Measurements from ENCODE around the gene PPM1H. TPM values are rescaled to one million over a fixed set of nuclear protein-coding genes. Genes with fewer than 3 reads are reported as not detected.
"Not testable (repeated sequence)": the region's sequence is repeated elsewhere in the genome, so short reads cannot be mapped to it uniquely, and the experiment has no call there.

PPM1H gene
- total RNA-seq, 4 donors from 2014 or later, result 0.09 to 7.6 (median 0.76) TPM; not detected in 1

DNA sequence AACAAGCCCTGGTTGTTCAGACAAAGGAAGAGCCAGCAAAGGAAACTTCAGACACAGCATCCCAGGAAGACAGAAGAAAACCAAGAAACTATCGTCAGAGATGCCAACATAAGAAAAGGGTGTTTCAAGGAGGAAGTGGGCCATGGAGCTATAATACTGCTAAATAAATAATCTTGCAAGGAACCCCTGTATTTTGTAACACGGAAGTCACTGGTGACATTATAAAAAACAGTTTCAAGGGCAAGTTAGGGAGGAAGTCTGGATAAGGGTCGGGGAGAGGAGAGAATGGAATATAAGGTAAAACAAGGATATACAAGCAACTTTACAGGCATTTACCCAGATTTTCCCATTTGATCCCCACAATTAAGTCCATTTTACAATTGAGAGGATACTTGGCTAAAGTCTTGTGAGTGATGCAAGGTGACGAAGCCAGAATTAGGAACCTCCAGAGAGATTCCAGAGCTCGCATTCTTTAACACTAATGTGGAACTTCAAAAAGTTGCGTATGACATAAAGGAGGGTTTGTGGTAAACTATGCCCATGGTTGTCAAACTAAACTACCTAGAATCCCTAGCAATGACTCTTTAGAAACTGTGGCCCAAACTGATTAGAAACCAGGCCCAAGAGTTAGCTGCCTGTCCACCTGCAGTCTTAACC, 46.4 kb downstream of the PPM1H start:
- no peaks in the 10 kb centered on the region for H3K9me3 ChIP-seq
- no peak overlapping the region for H3K27ac ChIP-seq
- no peaks in the 10 kb centered on the region for H3K27me3 ChIP-seq
- no peak for TF ChIP-seq CTCF (IDR thresholded peaks at IDR 0.05)
- no peak for TF ChIP-seq POLR2A (IDR thresholded peaks at IDR 0.05)
- WGBS, 2 donors, result 75 to 77% methylated on average over 6 of the region's 6 CpGs
- no peaks in the 10 kb centered on the region for H3K36me3 ChIP-seq
- no peaks in the 10 kb centered on the region for H3K4me1 ChIP-seq
- no peak overlapping the region for H3K4me3 ChIP-seq
- intact Hi-C loops (cut with DNase I), result no loop called here
- no peak for DNase-seq

DNA sequence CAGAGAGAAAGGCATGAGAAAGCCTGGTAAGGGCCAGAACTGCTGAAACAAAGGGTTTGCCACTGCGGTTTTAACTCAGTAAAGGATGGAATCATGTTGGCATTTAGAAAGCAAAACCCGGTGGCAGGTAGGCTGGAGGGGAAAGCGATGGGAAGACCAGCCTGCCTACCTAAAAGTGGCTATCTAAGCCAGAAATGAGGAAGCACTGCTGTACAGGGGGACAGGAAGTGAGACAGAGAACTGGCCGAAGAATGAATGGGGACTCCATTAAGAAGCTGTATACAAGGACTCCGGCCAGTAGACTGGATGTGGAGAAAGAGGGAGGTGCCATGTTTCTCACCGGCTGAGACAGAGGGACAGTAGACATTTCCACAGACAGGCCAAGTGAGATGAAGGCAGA, 48.2 kb downstream of the PPM1H start:
- no peaks in the 10 kb centered on the region for H3K36me3 ChIP-seq
- DNase-seq, result no peak
- intact Hi-C loops (cut with DNase I), result no loop called here
- no peaks in the 10 kb centered on the region for H3K9me3 ChIP-seq
- no peaks in the 10 kb centered on the region for H3K4me1 ChIP-seq
- 73 to 78% methylated on average over 6 of the region's 6 CpGs for WGBS, 2 donors
- no peaks in the 10 kb centered on the region for H3K27me3 ChIP-seq
- no peak overlapping the region for H3K27ac ChIP-seq
- H3K4me3 ChIP-seq, result no peak overlapping the region
- TF ChIP-seq CTCF (IDR thresholded peaks at IDR 0.05) (no peak), POLR2A (IDR thresholded peaks at IDR 0.05) (no peak)

GRCh38 chr12:62885242-62885641, 49.7 kb downstream of the PPM1H start:
- Histone ChIP-seq H3K4me1 (no peaks in the 10 kb centered on the region), H3K27me3 (no peaks in the 10 kb centered on the region), H3K9me3 (no peaks in the 10 kb centered on the region), H3K4me3 (no peak overlapping the region), H3K36me3 (no peaks in the 10 kb centered on the region), H3K27ac (no peak overlapping the region)
- TF ChIP-seq POLR2A (IDR thresholded peaks at IDR 0.05) (no peak), CTCF (IDR thresholded peaks at IDR 0.05) (no peak)
- intact Hi-C loops (cut with DNase I), result no loop called here
- DNase-seq, result no peak

DNA sequence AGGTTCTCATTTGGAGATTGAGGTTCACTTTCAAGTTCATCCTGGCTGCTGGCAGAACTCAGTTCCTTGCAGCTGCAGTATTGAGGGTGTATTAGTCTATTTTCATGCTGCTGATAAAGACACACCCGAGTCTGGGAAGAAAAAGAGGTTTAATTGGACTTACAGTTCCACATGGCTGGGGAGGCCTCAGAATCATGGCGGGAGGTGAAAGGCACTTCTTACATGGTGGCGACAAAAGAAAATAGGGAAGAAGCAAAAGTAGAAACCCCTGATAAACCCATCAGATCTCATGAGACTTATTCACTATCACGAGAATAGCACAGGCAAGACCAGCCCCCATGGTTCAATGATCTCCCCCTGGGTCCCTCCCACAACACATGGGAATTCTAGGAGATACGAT, 50.1 kb downstream of the PPM1H start:
- not testable (repeated sequence) for H3K36me3 ChIP-seq
- WGBS, 2 donors, result 52 to 59% methylated on average over 5 of the region's 5 CpGs

DNA sequence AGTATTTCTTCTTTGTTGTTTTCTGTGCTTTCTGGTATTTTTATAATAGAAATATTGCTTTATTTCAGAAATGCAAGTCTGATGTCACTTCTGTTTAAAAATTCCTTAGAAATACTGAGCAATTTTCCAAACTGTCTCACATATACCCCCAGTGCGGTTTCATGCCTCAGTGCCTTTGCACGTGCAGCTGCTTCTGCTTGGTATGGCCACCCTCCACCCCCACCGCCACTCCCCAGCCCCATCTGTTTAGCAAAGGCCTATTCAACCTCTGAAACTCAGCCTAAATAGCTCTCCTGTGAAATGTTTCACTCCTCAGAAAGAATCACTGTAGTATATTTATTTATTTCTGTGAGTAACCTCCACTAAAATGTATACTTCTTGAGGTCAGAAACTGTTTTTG, 52.3 kb downstream of the PPM1H start:
- 85 to 86% methylated on average over 3 of the region's 3 CpGs for WGBS, 2 donors
- TF ChIP-seq CTCF (IDR thresholded peaks at IDR 0.05) (no peak), POLR2A (IDR thresholded peaks at IDR 0.05) (no peak)
- H3K9me3 ChIP-seq, result no peaks in the 10 kb centered on the region

More for the DNA sequence above, 50.1 kb downstream of the PPM1H start:
- H3K27me3 ChIP-seq; intact Hi-C loops (cut with DNase I); H3K27ac ChIP-seq; H3K4me1 ChIP-seq; H3K4me3 ChIP-seq; DNase-seq; H3K9me3 ChIP-seq: not testable (repeated sequence)

DNA sequence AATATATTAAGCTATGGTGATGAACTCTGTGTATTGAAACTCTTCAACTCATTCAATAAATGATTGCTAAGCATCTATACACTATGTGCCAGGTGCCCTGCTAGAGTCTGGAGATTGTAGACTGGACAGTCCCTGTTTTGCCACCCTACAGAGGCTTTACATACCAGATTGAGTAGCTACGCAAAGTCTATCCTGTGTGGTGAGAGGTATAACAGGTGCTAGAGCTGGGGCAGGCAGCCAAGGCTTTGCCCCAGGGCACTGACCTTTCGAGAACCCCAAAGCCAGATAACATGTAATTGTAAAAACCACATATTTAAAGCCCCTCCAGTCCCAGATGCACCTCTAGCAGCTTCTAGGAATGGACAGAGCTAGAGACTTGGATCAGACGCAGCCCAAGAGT, 52.8 kb downstream of the PPM1H start:
- TF ChIP-seq POLR2A (IDR thresholded peaks at IDR 0.05), result no peak
- TF ChIP-seq CTCF (IDR thresholded peaks at IDR 0.05), result no peak
- 73% methylated on average over 2 to 3 of the region's 3 CpGs for WGBS, 2 donors
- DNase-seq, result no peak
- Histone ChIP-seq H3K4me1 (no peaks in the 10 kb centered on the region), H3K27ac (no peak overlapping the region), H3K9me3 (no peaks in the 10 kb centered on the region), H3K4me3 (no peak overlapping the region), H3K36me3 (no peaks in the 10 kb centered on the region), H3K27me3 (no peaks in the 10 kb centered on the region)
- intact Hi-C loops (cut with DNase I), result no loop called here

More for the DNA sequence above, 52.3 kb downstream of the PPM1H start:
- intact Hi-C loops (cut with DNase I), result no loop called here
- H3K27me3 ChIP-seq, result no peaks in the 10 kb centered on the region
- H3K36me3 ChIP-seq, result no peaks in the 10 kb centered on the region
- H3K4me1 ChIP-seq, result no peaks in the 10 kb centered on the region
- no peak for DNase-seq
- no peak overlapping the region for H3K27ac ChIP-seq
- H3K4me3 ChIP-seq, result no peak overlapping the region
